HepG2 (cell line): Measurements from ENCODE around the gene NUPR2. TPM values are rescaled to one million over a fixed set of nuclear protein-coding genes. Genes with fewer than 3 reads are reported as not detected.

ENCODE experiments used
- CREB1 ChIP-seq, 2 experiments: fragments of 450-650 bp in 1 of 2; IDR thresholded peaks; 2 replicates each; pipeline ENCODE4 v1.6.1; 2016 to 2017; ENCODE audit warnings: control low read depth in 1 of 2, mild to moderate bottlenecking in 1 of 2, missing compliant biosample characterization in 1 of 2, missing genetic modification characterization in 1 of 2
- MTA1 ChIP-seq: sonication (generic); formaldehyde crosslinking; IDR thresholded peaks from 2 replicates; pipeline ENCODE4 v1.4.0; 2020; ENCODE audit warnings: missing genetic modification reagents, mild to moderate bottlenecking, borderline replicate concordance
- NR2F1 ChIP-seq, 2 experiments: fragments of 450-650 bp in 1 of 2; formaldehyde crosslinking in 1 of 2; IDR thresholded peaks; 2 replicates each; pipeline versions ENCODE4 v1.5.0 to v1.6.1; 2016 to 2020; ENCODE audit warnings: mild to moderate bottlenecking in 1 of 2, missing compliant biosample characterization in 1 of 2, missing genetic modification reagents in 1 of 2, moderate library complexity in 1 of 2
- PAF1 ChIP-seq: IDR thresholded peaks from 2 replicates; pipeline ENCODE4 v1.6.1; 2016; ENCODE audit warnings: missing genetic modification reagents, missing compliant biosample characterization
- PHF8 ChIP-seq: sonication (generic); formaldehyde crosslinking; IDR thresholded peaks from 2 replicates; pipeline ENCODE4 v1.5.0; 2020; ENCODE audit warnings: missing genetic modification reagents
- TAF15 ChIP-seq: fragments of 200-400 bp; formaldehyde crosslinking; IDR thresholded peaks from one replicate; pipeline ENCODE4 v1.6.1; 2018; ENCODE audit warnings: mild to moderate bottlenecking, low read depth, low read length; ENCODE audit not compliant: poor library complexity, severe bottlenecking
- ZFP36L1 ChIP-seq: sonication (generic); formaldehyde crosslinking; IDR thresholded peaks from 2 replicates; pipeline ENCODE4 v1.8.0; 2022; ENCODE audit warnings: mild to moderate bottlenecking, missing genetic modification reagents, moderate library complexity
- ZKSCAN8 ChIP-seq: IDR thresholded peaks from 2 replicates; pipeline ENCODE4 v1.6.1; 2016; ENCODE audit warnings: borderline replicate concordance, missing genetic modification reagents, missing compliant biosample characterization
- ZNF101 ChIP-seq: sonication (generic); formaldehyde crosslinking; IDR thresholded peaks from 2 replicates; pipeline ENCODE4 v1.4.0; 2020; ENCODE audit warnings: mild to moderate bottlenecking, low read depth, missing genetic modification reagents, borderline replicate concordance
- ZNF253 ChIP-seq: sonication (generic); formaldehyde crosslinking; IDR thresholded peaks from 2 replicates; pipeline ENCODE4 v1.8.0; 2022; ENCODE audit warnings: mild to moderate bottlenecking, missing genetic modification reagents, borderline replicate concordance
- ZNF343 ChIP-seq: sonication (generic); formaldehyde crosslinking; IDR thresholded peaks from 2 replicates; pipeline ENCODE4 v1.4.0; 2020; ENCODE audit warnings: mild to moderate bottlenecking, missing genetic modification reagents
- ZNF546 ChIP-seq: sonication (generic); formaldehyde crosslinking; conservative IDR thresholded peaks from 2 replicates; pipeline ENCODE4 v1.8.1; 2023; ENCODE audit warnings: mild to moderate bottlenecking, missing genetic modification reagents
- ZNF674 ChIP-seq: sonication (generic); formaldehyde crosslinking; IDR thresholded peaks from 2 replicates; pipeline ENCODE4 v1.5.0; 2020; ENCODE audit warnings: low read depth, mild to moderate bottlenecking, missing genetic modification reagents
- ZNF747 ChIP-seq: sonication (generic); formaldehyde crosslinking; IDR thresholded peaks from 2 replicates; pipeline ENCODE4 v1.8.1; 2023; ENCODE audit warnings: missing genetic modification reagents, mild to moderate bottlenecking, borderline replicate concordance
- ZNF781 ChIP-seq: sonication (generic); formaldehyde crosslinking; IDR thresholded peaks from 2 replicates; pipeline ENCODE4 v1.5.1; 2020; ENCODE audit warnings: borderline replicate concordance, mild to moderate bottlenecking, missing genetic modification reagents; ENCODE audit errors: not compliant biosample characterization
- polyA plus RNA-seq, 8 experiments: library from polyadenylated mRNA; depleted of rRNA in 3 of 8; stranded (reverse) in 7 of 8; unstranded in 1 of 8; fragments of >200 nt; fragmentation: Illumina TruSeq in 4 of 8; extraction: Trizol in 4 of 8; gene quantifications; 2 replicates each; pipeline versions ENCODE4 v1.2.1 to v1.2.3, GENCODE V29; 2011 to 2016; ENCODE audit warnings: low read depth in 4 of 8, missing spikeins in 1 of 8, mixed read lengths in 1 of 8; ENCODE audit not compliant: insufficient read depth in 1 of 8
- total RNA-seq, 5 experiments: library from RNA; depleted of rRNA; stranded (reverse); fragments of >200 nt; fragmentation: Illumina TruSeq; extraction: Trizol; gene quantifications; 2 replicates each; pipeline ENCODE4 v1.2.3, GENCODE V29; 2016; ENCODE audit warnings: low read depth in 1 of 5
- TF ChIP-seq, protein P1 (sequence below): sonication (generic); formaldehyde crosslinking; IDR thresholded peaks from 2 replicates; pipeline ENCODE4 v1.5.1; 2020; ENCODE audit warnings: missing genetic modification reagents, mild to moderate bottlenecking, borderline replicate concordance
- TF ChIP-seq, protein P2 (sequence below): IDR thresholded peaks from 2 replicates; pipeline ENCODE4 v1.6.1; 2012; ENCODE audit warnings: low read length, improper control_type of control experiment
- TF ChIP-seq, protein P3 (sequence below): sonication (generic); formaldehyde crosslinking; IDR thresholded peaks from 2 replicates; pipeline ENCODE4 v1.9.0; 2021; ENCODE audit warnings: missing genetic modification reagents, borderline replicate concordance
- TF ChIP-seq, protein P4 (sequence below): sonication (generic); formaldehyde crosslinking; conservative IDR thresholded peaks from 2 replicates; pipeline ENCODE4 v1.8.0; 2022; ENCODE audit warnings: mild to moderate bottlenecking, moderate library complexity, missing genetic modification reagents

NUPR2 gene
- total and polyA plus RNA-seq, 2 of the 13 experiments (the other 11 are each of a cell fraction or from before 2014, with no cell fraction given) = not detected

DNA sequence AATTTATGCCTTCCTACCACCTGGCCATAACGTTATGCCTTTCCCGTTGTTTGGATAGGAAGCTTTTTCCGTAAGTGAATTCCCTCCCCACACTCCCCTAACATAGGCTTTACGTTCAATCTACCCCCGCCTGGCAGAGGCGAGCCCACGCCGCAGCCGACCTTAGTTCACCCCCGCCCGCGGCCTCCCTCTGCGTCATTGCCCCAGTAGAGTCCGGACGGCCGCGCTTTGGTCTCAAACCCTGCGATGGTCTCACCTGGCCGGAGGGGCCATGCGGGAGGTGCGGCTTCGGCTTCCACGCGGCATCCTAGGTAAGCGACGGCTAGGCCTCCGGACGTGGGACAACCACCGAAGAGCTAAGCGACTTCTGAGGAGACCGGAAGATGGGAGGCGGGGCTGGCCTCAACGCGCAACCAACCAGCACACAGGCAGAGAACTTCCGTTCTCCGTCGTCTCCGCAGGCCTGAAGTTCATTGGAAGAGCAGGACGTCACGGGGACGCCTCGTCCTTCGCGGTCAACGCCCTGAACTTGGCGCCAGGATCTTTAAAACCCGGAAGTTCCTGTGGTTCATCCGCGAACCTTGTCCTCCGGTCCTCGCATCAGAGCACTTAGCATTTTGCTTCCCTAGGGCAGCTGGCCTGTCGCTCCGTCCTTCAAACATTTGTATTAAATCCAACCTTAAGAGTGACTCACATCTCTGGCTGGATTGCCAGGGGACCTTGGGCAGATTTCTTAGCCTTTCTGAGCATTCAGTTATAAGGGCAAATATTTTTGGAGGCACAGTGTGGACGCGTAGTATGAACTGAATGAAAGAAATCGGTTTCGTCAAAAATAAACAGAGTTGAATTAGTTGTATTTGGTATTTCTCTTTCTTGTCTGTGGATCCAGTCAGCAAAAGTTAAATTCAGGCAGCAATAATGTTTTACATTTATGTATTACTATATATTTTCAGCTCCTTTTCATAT is 9.8 kb downstream of the NUPR2 start, which contains the start of gene CHCHD2 (continued):
- no peak for TF ChIP-seq ZNF747 (CRISPR knock-in tag)
- TF ChIP-seq, protein P1, sequence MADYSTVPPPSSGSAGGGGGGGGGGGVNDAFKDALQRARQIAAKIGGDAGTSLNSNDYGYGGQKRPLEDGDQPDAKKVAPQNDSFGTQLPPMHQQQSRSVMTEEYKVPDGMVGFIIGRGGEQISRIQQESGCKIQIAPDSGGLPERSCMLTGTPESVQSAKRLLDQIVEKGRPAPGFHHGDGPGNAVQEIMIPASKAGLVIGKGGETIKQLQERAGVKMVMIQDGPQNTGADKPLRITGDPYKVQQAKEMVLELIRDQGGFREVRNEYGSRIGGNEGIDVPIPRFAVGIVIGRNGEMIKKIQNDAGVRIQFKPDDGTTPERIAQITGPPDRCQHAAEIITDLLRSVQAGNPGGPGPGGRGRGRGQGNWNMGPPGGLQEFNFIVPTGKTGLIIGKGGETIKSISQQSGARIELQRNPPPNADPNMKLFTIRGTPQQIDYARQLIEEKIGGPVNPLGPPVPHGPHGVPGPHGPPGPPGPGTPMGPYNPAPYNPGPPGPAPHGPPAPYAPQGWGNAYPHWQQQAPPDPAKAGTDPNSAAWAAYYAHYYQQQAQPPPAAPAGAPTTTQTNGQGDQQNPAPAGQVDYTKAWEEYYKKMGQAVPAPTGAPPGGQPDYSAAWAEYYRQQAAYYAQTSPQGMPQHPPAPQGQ (CRISPR knock-in tag) = no peak
- TF ChIP-seq TAF15 = no peak
- TF ChIP-seq, protein P2, sequence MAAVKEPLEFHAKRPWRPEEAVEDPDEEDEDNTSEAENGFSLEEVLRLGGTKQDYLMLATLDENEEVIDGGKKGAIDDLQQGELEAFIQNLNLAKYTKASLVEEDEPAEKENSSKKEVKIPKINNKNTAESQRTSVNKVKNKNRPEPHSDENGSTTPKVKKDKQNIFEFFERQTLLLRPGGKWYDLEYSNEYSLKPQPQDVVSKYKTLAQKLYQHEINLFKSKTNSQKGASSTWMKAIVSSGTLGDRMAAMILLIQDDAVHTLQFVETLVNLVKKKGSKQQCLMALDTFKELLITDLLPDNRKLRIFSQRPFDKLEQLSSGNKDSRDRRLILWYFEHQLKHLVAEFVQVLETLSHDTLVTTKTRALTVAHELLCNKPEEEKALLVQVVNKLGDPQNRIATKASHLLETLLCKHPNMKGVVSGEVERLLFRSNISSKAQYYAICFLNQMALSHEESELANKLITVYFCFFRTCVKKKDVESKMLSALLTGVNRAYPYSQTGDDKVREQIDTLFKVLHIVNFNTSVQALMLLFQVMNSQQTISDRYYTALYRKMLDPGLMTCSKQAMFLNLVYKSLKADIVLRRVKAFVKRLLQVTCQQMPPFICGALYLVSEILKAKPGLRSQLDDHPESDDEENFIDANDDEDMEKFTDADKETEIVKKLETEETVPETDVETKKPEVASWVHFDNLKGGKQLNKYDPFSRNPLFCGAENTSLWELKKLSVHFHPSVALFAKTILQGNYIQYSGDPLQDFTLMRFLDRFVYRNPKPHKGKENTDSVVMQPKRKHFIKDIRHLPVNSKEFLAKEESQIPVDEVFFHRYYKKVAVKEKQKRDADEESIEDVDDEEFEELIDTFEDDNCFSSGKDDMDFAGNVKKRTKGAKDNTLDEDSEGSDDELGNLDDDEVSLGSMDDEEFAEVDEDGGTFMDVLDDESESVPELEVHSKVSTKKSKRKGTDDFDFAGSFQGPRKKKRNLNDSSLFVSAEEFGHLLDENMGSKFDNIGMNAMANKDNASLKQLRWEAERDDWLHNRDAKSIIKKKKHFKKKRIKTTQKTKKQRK = no peak
- TF ChIP-seq ZKSCAN8 (CRISPR knock-in tag) = no peak
- TF ChIP-seq ZNF253 (CRISPR knock-in tag) = no peak
- TF ChIP-seq ZNF343 (CRISPR knock-in tag) = peak; percentile 66; the same call in 1 of the 2 replicates
- no peak for TF ChIP-seq ZNF674 (CRISPR knock-in tag)
- TF ChIP-seq ZNF101 (CRISPR knock-in tag) = no peak
- TF ChIP-seq, protein P3, sequence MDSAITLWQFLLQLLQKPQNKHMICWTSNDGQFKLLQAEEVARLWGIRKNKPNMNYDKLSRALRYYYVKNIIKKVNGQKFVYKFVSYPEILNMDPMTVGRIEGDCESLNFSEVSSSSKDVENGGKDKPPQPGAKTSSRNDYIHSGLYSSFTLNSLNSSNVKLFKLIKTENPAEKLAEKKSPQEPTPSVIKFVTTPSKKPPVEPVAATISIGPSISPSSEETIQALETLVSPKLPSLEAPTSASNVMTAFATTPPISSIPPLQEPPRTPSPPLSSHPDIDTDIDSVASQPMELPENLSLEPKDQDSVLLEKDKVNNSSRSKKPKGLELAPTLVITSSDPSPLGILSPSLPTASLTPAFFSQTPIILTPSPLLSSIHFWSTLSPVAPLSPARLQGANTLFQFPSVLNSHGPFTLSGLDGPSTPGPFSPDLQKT (CRISPR knock-in tag) = no peak
- TF ChIP-seq ZNF781 (CRISPR knock-in tag) = peak; percentile 65
- TF ChIP-seq CREB1 (IDR thresholded peaks at IDR 0.05) = peak; percentile 91
- peak; percentile 91 for TF ChIP-seq CREB1 (CRISPR knock-in tag; IDR thresholded peaks at IDR 0.05)
- TF ChIP-seq, protein P4, sequence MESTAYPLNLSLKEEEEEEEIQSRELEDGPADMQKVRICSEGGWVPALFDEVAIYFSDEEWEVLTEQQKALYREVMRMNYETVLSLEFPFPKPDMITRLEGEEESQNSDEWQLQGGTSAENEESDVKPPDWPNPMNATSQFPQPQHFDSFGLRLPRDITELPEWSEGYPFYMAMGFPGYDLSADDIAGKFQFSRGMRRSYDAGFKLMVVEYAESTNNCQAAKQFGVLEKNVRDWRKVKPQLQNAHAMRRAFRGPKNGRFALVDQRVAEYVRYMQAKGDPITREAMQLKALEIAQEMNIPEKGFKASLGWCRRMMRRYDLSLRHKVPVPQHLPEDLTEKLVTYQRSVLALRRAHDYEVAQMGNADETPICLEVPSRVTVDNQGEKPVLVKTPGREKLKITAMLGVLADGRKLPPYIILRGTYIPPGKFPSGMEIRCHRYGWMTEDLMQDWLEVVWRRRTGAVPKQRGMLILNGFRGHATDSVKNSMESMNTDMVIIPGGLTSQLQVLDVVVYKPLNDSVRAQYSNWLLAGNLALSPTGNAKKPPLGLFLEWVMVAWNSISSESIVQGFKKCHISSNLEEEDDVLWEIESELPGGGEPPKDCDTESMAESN (CRISPR knock-in tag) = peak; percentile 70
- TF ChIP-seq NR2F1 (CRISPR knock-in tag; IDR thresholded peaks at IDR 0.05) = no peak
- no peak for TF ChIP-seq PAF1 (CRISPR knock-in tag)
- TF ChIP-seq ZNF546 (CRISPR knock-in tag) = 0 out of 2 replicates have a peak, but pooled peaks have one; percentile 38
- peak; percentile 30; the same call in 1 of the 2 replicates for TF ChIP-seq MTA1 (CRISPR knock-in tag)
- peak; percentile 90 for TF ChIP-seq PHF8 (CRISPR knock-in tag)
- TF ChIP-seq ZFP36L1 (CRISPR knock-in tag) = no peak; the same call in 1 of the 2 replicates
